Natural killer cell (primary cell): ENCODE data around the gene ANKRD60. TPM values are rescaled to one million over a fixed set of nuclear protein-coding genes. Genes with fewer than 3 reads are reported as not detected.

Experiments used
- ATAC-seq, 3 donors: fragments of 150-1000 bp in 2 of 3; fragments of 200-7000 bp in 1 of 3; cut with Tn5 transposase; 1 replicate in 1 of 3; 2 replicates in 2 of 3; pipeline ENCODE4 v1.10.0; 2021; ENCODE audit warnings: mild to moderate bottlenecking in 2 of 3, moderate library complexity in 2 of 3
- DNase-seq, 2 donors: peaks; one replicate each; pipeline versions ENCODE4 v3.0.0 to v3.0.0-alpha.2; 2013 to 2021; ENCODE audit warnings: mixed read lengths in 1 of 2
- H3K27ac ChIP-seq: one replicate; pipeline ENCODE4 v1.5.1; 2013; ENCODE audit warnings: mild to moderate bottlenecking, low read length
- H3K27me3 ChIP-seq: one replicate; pipeline ENCODE4 v1.6.1; 2013; ENCODE audit warnings: low read length; ENCODE audit not compliant: control insufficient read depth, insufficient read depth
- H3K36me3 ChIP-seq: one replicate; pipeline ENCODE4 v1.6.1; 2013; ENCODE audit warnings: low read length; ENCODE audit not compliant: control insufficient read depth, insufficient read depth
- H3K4me1 ChIP-seq: one replicate; pipeline ENCODE4 v1.6.1; 2013; ENCODE audit warnings: low read length; ENCODE audit not compliant: control insufficient read depth, insufficient read depth
- H3K4me3 ChIP-seq: one replicate; pipeline ENCODE4 v1.5.1; 2013; ENCODE audit warnings: low read length
- H3K9me3 ChIP-seq: one replicate; pipeline ENCODE4 v1.6.1; 2013; ENCODE audit warnings: low read length; ENCODE audit not compliant: control insufficient read depth, insufficient read depth
- H3K27ac Mint-ChIP-seq, 2 donors: one replicate each; pipeline ENCODE4 v1.8.0; 2022; ENCODE audit warnings: mild to moderate bottlenecking in 2 of 2, mixed read lengths in 2 of 2, moderate library complexity in 1 of 2
- H3K27me3 Mint-ChIP-seq, 2 donors: one replicate each; pipeline ENCODE4 v1.8.0; 2022; ENCODE audit warnings: low read depth in 2 of 2, mixed read lengths in 2 of 2
- H3K36me3 Mint-ChIP-seq: one replicate; pipeline ENCODE4 v1.8.0; 2022; ENCODE audit warnings: mixed read lengths
- H3K4me1 Mint-ChIP-seq, 2 donors: one replicate each; pipeline ENCODE4 v1.8.0; 2022; ENCODE audit warnings: mixed read lengths in 2 of 2
- H3K4me3 Mint-ChIP-seq: one replicate; pipeline ENCODE4 v1.8.0; 2022; ENCODE audit warnings: mild to moderate bottlenecking, moderate library complexity, mixed read lengths
- H3K9me3 Mint-ChIP-seq, 2 donors: one replicate each; pipeline ENCODE4 v1.8.0; 2022; ENCODE audit warnings: mixed read lengths in 2 of 2
- WGBS: methylation state at CpG from one replicate; pipeline ENCODE4 v1.1.7; 2013; ENCODE audit warnings: missing lambda C conversion rate; ENCODE audit not compliant: insufficient coverage; 5-methylcytosine and 5-hydroxymethylcytosine counted together
- intact Hi-C: fragments of 100-400 bp; cut with micrococcal nuclease; formaldehyde crosslinking; loops from one replicate; pipeline ENCODE4 v1.14.2; 2022
- total RNA-seq, 4 donors: library from RNA; stranded (reverse); fragments of 120-200 nt in 1 of 4; gene quantifications; one replicate each; pipeline versions ENCODE4 v1.2.3 to v1.2.4, GENCODE V29; 2013 to 2022
- TF ChIP-seq, protein P1 (sequence below): fragments of 200-600 bp; IDR thresholded peaks from one replicate; pipeline ENCODE4 v1.8.0; 2022; ENCODE audit warnings: antibody characterized with exemption

Gene ANKRD60
- total RNA-seq, 3 donors from 2014 or later (not counting 1 experiment from before 2014, with no cell fraction given), result not detected

DNA sequence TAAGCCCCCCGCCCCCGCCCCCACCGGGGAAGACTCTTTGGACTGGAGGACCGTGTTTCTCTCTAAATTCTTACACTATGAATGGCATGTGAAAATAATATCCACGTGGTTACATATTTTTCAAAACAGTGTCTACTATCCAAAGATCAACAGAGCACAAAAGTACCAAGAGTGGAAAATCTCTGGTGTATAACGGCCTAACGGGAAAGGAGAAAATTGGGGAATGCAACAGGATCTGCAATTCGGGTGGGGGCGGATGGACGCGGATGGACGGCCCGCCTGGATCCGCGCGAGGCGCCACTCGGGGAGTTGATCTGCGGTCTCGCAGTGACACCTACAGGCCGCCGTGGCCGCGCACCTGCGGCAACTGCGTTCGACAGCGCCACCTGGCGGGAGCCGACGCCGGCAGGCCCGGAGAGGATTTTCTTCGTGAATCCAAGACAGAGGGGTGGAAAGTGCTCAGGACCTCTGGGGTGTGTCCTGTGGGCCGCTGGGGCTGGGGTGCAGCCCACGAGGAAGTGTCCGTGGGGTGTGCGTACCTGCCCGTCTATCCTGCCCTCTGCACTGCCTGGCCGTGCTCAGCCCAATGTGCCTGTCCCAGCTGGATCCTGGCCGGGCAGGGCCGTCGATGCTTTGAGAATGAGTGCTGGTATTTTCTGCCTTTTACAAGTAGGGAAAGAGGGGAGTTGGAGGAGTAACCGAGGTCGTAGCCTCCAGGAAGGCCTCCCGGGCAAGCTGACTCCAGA is 18.6 kb downstream of the ANKRD60 start:
- H3K27ac ChIP-seq, result no peak overlapping the region
- peak overlapping the region; percentile 5 to 75 for H3K27ac Mint-ChIP-seq
- WGBS, result 6% methylated on average over 41 of the region's 46 CpGs
- H3K36me3 Mint-ChIP-seq, result no peaks in the 10 kb centered on the region
- no peak overlapping the region for H3K4me3 ChIP-seq
- H3K4me1 ChIP-seq, result peaks cover 6% of the 10 kb centered on the region
- intact Hi-C loops, result loop anchor here (2.0 to 5.0 kb wide), 3 partner anchors 613 to 713 kb away; no protein-coding TSS in a partner anchor
- H3K4me1 Mint-ChIP-seq, result peaks cover 0 to 6% of the 10 kb centered on the region in 2 donors
- ATAC-seq (peak; percentile 92 to 99 (median 98)), DNase-seq (peak; percentile 87 to 93)
- no peaks in the 10 kb centered on the region for H3K9me3 ChIP-seq
- H3K4me3 Mint-ChIP-seq, result no peak overlapping the region
- H3K9me3 Mint-ChIP-seq, result no peaks in the 10 kb centered on the region
- TF ChIP-seq, protein P1, sequence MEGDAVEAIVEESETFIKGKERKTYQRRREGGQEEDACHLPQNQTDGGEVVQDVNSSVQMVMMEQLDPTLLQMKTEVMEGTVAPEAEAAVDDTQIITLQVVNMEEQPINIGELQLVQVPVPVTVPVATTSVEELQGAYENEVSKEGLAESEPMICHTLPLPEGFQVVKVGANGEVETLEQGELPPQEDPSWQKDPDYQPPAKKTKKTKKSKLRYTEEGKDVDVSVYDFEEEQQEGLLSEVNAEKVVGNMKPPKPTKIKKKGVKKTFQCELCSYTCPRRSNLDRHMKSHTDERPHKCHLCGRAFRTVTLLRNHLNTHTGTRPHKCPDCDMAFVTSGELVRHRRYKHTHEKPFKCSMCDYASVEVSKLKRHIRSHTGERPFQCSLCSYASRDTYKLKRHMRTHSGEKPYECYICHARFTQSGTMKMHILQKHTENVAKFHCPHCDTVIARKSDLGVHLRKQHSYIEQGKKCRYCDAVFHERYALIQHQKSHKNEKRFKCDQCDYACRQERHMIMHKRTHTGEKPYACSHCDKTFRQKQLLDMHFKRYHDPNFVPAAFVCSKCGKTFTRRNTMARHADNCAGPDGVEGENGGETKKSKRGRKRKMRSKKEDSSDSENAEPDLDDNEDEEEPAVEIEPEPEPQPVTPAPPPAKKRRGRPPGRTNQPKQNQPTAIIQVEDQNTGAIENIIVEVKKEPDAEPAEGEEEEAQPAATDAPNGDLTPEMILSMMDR, result peak; percentile 100
- H3K27me3 ChIP-seq, result no peaks in the 10 kb centered on the region
- peaks cover 8 to 22% of the 10 kb centered on the region in 2 donors for H3K27me3 Mint-ChIP-seq
- no peaks in the 10 kb centered on the region for H3K36me3 ChIP-seq

GRCh38 chr20:58208944-58209343 is 19.5 kb downstream of the ANKRD60 start:
- Mint-ChIP-seq H3K27ac (no peak overlapping the region), H3K4me3 (no peak overlapping the region), H3K4me1 (peaks cover 0 to 6% of the 10 kb centered on the region in 2 donors), H3K27me3 (peaks cover 8 to 22% of the 10 kb centered on the region in 2 donors), H3K36me3 (no peaks in the 10 kb centered on the region), H3K9me3 (no peaks in the 10 kb centered on the region)
- no peaks in the 10 kb centered on the region for H3K36me3 ChIP-seq
- no peak overlapping the region for H3K27ac ChIP-seq
- intact Hi-C loops, result loop anchor here (2.0 to 5.0 kb wide), 2 partner anchors 612 to 697 kb away; no protein-coding TSS in a partner anchor
- no peaks in the 10 kb centered on the region for H3K27me3 ChIP-seq
- H3K9me3 ChIP-seq, result no peaks in the 10 kb centered on the region
- ATAC-seq, result no peak
- WGBS, result 91% methylated on average over 8 of the region's 8 CpGs
- peak in 1 of 2 donors; percentile 21 for DNase-seq
- peaks cover 6% of the 10 kb centered on the region for H3K4me1 ChIP-seq
- no peak overlapping the region for H3K4me3 ChIP-seq
- TF ChIP-seq, protein P1, result no peak

- no peaks in the 10 kb centered on the region for H3K27me3 ChIP-seq
- intact Hi-C loops, result loop anchor here (5.0 kb wide), 1 partner anchor 694 kb away; no protein-coding TSS in a partner anchor
- peaks cover 5 to 11% of the 10 kb centered on the region in 2 donors for H3K27me3 Mint-ChIP-seq
- H3K4me3 Mint-ChIP-seq, result no peak overlapping the region
- no peaks in the 10 kb centered on the region for H3K9me3 Mint-ChIP-seq
- no peak overlapping the region for H3K27ac ChIP-seq
- no peak overlapping the region for H3K4me3 ChIP-seq
- H3K36me3 Mint-ChIP-seq, result no peaks in the 10 kb centered on the region
- H3K9me3 ChIP-seq, result no peaks in the 10 kb centered on the region
- DNase-seq (no peak), ATAC-seq (no peak)
- TF ChIP-seq, protein P1, result no peak
- H3K4me1 ChIP-seq, result peaks cover 6% of the 10 kb centered on the region
- WGBS, result 95% methylated on average over 31 of the region's 31 CpGs
- peaks cover 0 to 6% of the 10 kb centered on the region in 2 donors for H3K4me1 Mint-ChIP-seq
- H3K36me3 ChIP-seq, result no peaks in the 10 kb centered on the region
- H3K27ac Mint-ChIP-seq, result no peak overlapping the region
Measured at GRCh38 chr20:58205850-58206249, 22.6 kb downstream of the ANKRD60 start.
